ENCODE measurements around the gene VPS50.

The VPS50 gene

DNA sequence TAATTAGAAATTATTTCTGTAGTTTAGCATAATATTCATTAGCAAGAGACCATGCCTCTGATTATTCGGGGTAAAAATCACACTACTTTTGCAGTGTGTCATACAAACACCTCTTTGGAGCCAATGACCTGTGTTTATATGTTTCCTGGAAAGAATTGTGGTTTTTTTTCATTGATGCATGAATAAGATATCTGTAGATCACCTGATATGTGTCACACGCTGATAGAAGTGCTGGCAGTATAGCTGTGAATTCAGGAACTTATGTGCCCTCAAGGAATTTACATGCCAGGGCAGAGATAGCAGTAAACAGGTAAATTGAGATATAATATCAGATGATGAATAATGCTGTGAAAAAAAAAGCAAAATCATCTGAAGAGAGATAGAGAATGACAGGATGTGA is 118.2 kb downstream of the VPS50 start:
- no peak overlapping the region for H3K4me3 ChIP-seq (ENCODE audit: low read depth, low read length)
- TF ChIP-seq, protein P1, sequence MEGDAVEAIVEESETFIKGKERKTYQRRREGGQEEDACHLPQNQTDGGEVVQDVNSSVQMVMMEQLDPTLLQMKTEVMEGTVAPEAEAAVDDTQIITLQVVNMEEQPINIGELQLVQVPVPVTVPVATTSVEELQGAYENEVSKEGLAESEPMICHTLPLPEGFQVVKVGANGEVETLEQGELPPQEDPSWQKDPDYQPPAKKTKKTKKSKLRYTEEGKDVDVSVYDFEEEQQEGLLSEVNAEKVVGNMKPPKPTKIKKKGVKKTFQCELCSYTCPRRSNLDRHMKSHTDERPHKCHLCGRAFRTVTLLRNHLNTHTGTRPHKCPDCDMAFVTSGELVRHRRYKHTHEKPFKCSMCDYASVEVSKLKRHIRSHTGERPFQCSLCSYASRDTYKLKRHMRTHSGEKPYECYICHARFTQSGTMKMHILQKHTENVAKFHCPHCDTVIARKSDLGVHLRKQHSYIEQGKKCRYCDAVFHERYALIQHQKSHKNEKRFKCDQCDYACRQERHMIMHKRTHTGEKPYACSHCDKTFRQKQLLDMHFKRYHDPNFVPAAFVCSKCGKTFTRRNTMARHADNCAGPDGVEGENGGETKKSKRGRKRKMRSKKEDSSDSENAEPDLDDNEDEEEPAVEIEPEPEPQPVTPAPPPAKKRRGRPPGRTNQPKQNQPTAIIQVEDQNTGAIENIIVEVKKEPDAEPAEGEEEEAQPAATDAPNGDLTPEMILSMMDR (conservative IDR thresholded peaks at IDR 0.05; ENCODE audit: low read depth, low read length) = no peak
- no peak for DNase-seq (ENCODE audit: low read depth)

GRCh38 chr7:93352881-93353280 is 120.7 kb downstream of the VPS50 start:
- no peak for DNase-seq (ENCODE audit: low read depth)
- TF ChIP-seq, protein P1 (conservative IDR thresholded peaks at IDR 0.05; ENCODE audit: low read depth, low read length) = no peak
- H3K4me3 ChIP-seq (ENCODE audit: low read depth, low read length) = no peak overlapping the region

GRCh38 chr7:93354815-93355214 is 122.6 kb downstream of the VPS50 start:
- TF ChIP-seq, protein P1 (conservative IDR thresholded peaks at IDR 0.05; ENCODE audit: low read depth, low read length) = no peak
- no peak for DNase-seq (ENCODE audit: low read depth)
- no peak overlapping the region for H3K4me3 ChIP-seq (ENCODE audit: low read depth, low read length)

DNA sequence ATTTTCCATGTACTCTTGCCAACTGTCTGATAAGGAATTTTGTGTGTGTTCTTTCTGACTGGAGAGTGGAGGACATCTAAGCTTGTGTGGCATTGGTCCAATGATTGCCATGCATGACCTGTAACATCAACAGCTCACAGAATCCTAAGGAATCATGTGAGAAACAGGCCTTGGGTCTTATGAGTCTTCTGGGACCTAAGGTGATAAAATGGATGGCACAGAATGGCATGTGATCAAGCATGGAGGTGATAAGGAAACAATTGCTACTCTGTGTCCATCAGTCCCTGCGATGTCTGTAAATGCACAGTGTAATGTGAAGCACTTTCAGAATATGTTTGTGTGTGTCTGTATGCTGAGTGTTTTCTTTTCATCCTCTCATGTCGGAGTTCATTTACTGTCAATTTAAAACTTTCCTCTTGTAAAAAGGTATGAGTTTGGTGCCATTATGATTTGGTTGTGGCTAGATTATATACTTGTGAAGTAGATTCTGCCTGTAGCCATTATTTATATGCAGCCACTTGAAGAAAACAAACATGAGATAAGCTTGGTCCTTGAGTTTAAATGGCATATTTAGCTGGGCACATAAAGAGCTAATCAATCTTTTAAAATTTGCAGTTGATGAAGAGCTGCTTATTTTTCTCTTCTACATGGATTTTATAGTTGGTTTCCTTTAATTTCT is 127.5 kb downstream of the VPS50 start:
- H3K4me3 ChIP-seq (ENCODE audit: low read depth, low read length) = no peak overlapping the region
- TF ChIP-seq, protein P1 (conservative IDR thresholded peaks at IDR 0.05; ENCODE audit: low read depth, low read length) = no peak
- DNase-seq (ENCODE audit: low read depth) = no peak

- DNase-seq (ENCODE audit: low read depth) = no peak
- no peak overlapping the region for H3K4me3 ChIP-seq (ENCODE audit: low read depth, low read length)
- TF ChIP-seq, protein P1 (conservative IDR thresholded peaks at IDR 0.05; ENCODE audit: low read depth, low read length) = no peak
Measured at GRCh38 chr7:93361853-93362252, 129.7 kb downstream of the VPS50 start.

GRCh38 chr7:93364806-93365205 is 132.6 kb downstream of the VPS50 start:
- no peak overlapping the region for H3K4me3 ChIP-seq (ENCODE audit: low read depth, low read length)
- no peak for DNase-seq (ENCODE audit: low read depth)
- TF ChIP-seq, protein P1 (conservative IDR thresholded peaks at IDR 0.05; ENCODE audit: low read depth, low read length) = no peak

DNA sequence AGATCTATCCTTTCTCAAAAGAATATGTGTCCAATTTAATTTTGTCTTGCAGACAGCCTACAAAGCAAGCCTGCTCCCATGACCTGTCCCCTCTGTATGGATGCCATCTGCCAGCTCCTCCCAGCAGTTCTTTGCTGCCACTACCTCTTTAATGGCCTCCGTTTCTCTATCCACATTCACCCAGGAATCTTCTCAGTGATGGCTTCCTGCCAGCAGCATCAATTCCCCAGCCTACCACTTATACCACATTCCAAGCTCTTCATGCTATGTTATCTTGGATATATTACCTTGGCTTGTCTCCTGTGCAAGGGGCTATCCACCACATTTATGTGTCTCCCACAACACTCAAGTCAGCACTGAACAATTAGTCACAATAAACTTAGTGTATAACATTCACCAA is 133.2 kb downstream of the VPS50 start:
- no peak for DNase-seq (ENCODE audit: low read depth)
- no peak overlapping the region for H3K4me3 ChIP-seq (ENCODE audit: low read depth, low read length)
- TF ChIP-seq, protein P1 (conservative IDR thresholded peaks at IDR 0.05; ENCODE audit: low read depth, low read length) = no peak

All from choroid plexus epithelial cell (primary cell).